Astrocyte (in vitro differentiated cells and primary cell): Measurements from ENCODE around the gene TEAD4.

Source experiments
- CTCF ChIP-seq: IDR thresholded peaks from 2 replicates; pipeline ENCODE4 v1.5.1; 2011; ENCODE audit warnings: low read depth, mild to moderate bottlenecking, inconsistent platforms, low read length, moderate library complexity; ENCODE audit not compliant: insufficient read depth
- EZH2 ChIP-seq: IDR thresholded peaks from 2 replicates; pipeline ENCODE4 v1.6.1; 2012; ENCODE audit warnings: mild to moderate bottlenecking, low read length, inconsistent platforms; ENCODE audit not compliant: insufficient read depth

GRCh38 chr12:2980630-2981029 lies 21.4 kb downstream of the TEAD4 start:
- TF ChIP-seq CTCF (no peak), EZH2 (no peak)
